Measurements from ENCODE around the gene WNT3A.

- no peak for TF ChIP-seq EZH2 (IDR thresholded peaks at IDR 0.05; ENCODE audit: borderline replicate concordance, low read depth, low read length, poor library complexity, severe bottlenecking)
- TF ChIP-seq, protein P1, sequence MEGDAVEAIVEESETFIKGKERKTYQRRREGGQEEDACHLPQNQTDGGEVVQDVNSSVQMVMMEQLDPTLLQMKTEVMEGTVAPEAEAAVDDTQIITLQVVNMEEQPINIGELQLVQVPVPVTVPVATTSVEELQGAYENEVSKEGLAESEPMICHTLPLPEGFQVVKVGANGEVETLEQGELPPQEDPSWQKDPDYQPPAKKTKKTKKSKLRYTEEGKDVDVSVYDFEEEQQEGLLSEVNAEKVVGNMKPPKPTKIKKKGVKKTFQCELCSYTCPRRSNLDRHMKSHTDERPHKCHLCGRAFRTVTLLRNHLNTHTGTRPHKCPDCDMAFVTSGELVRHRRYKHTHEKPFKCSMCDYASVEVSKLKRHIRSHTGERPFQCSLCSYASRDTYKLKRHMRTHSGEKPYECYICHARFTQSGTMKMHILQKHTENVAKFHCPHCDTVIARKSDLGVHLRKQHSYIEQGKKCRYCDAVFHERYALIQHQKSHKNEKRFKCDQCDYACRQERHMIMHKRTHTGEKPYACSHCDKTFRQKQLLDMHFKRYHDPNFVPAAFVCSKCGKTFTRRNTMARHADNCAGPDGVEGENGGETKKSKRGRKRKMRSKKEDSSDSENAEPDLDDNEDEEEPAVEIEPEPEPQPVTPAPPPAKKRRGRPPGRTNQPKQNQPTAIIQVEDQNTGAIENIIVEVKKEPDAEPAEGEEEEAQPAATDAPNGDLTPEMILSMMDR (conservative IDR thresholded peaks at IDR 0.05; ENCODE audit: low read depth, low read length), result no peak
Measured at GRCh38 chr1:228096416-228097332, 89.9 kb downstream of the WNT3A start.
